Esophagus squamous epithelium (tissue), 5 donors: ENCODE measurements around the gene KIFC3. TPM values are rescaled to one million over a fixed set of nuclear protein-coding genes. Genes with fewer than 3 reads are reported as not detected.
A peak's percentile ranks its signal among the peaks of the same experiment; 100 is the strongest.
"Not testable (repeated sequence)": the region's sequence is repeated elsewhere in the genome, so short reads cannot be mapped to it uniquely, and the experiment has no call there.

Experiments
- DNase-seq: peaks from one replicate; lab custom pipeline; 2025; lab: John Stamatoyannopoulos, UW
- H3K27ac ChIP-seq, 4 donors: fragments of 200-600 bp; sonication (generic); one replicate each; pipeline ENCODE4 v1.5.1; 2016 to 2019; ENCODE audit warnings: mild to moderate bottlenecking in 1 of 4
- H3K27me3 ChIP-seq, 4 donors: fragments of 200-600 bp; sonication (generic); 1 replicate in 3 of 4; 2 replicates in 1 of 4; pipeline versions ENCODE4 v1.5.1 to v1.6.0; 2017 to 2021; ENCODE audit warnings: antibody characterized with exemption in 1 of 4
- H3K36me3 ChIP-seq, 3 donors: fragments of 200-600 bp; sonication (generic); one replicate each; pipeline ENCODE4 v1.5.1; 2016 to 2019
- H3K4me1 ChIP-seq, 3 donors: fragments of 200-600 bp; sonication (generic); one replicate each; pipeline ENCODE4 v1.5.1; 2017 to 2019
- H3K4me3 ChIP-seq, 4 donors: fragments of 200-600 bp; sonication (generic); 1 replicate in 3 of 4; 2 replicates in 1 of 4; pipeline ENCODE4 v1.5.1; 2016 to 2019; ENCODE audit warnings: mild to moderate bottlenecking in 2 of 4, moderate library complexity in 1 of 4
- H3K9me3 ChIP-seq, 3 donors: fragments of 200-600 bp; sonication (generic); one replicate each; pipeline ENCODE4 v1.5.1; 2016 to 2019
- POLR2A ChIP-seq, 4 donors: fragments of 450-650 bp; IDR thresholded peaks; one replicate each; pipeline ENCODE4 v1.6.1; 2017; ENCODE audit warnings: antibody characterized with exemption in 4 of 4, mild to moderate bottlenecking in 4 of 4, moderate library complexity in 3 of 4
- WGBS, 2 donors: methylation state at CpG; one replicate each; pipeline ENCODE4 v1.1.5; 2018; 5-methylcytosine and 5-hydroxymethylcytosine counted together
- intact Hi-C: fragments of 100-400 bp; cut with DNase I; formaldehyde crosslinking; loops from one replicate; pipeline ENCODE4 v1.15.0; 2022
- total RNA-seq, 4 donors: library from RNA; depleted of rRNA; stranded (reverse); fragments of >200 nt; gene quantifications; one replicate each; pipeline ENCODE4 v1.1.0, GENCODE V29; 2016
- TF ChIP-seq, protein P1 (sequence below), 6 experiments: fragments of 450-650 bp in 4 of 6; fragments of 200-600 bp in 2 of 6; sonication (generic) in 2 of 6; IDR thresholded peaks; one replicate each; pipeline ENCODE4 v1.5.1; 2016 to 2019; ENCODE audit warnings: antibody characterized with exemption in 6 of 6, mild to moderate bottlenecking in 4 of 6, moderate library complexity in 4 of 6
- donor health status: DM: yes; HTN: yes; CAD: no.

The KIFC3 gene
- total RNA-seq, 4 donors from 2014 or later, result 14.8 to 72.4 (median 43.5) TPM

DNA sequence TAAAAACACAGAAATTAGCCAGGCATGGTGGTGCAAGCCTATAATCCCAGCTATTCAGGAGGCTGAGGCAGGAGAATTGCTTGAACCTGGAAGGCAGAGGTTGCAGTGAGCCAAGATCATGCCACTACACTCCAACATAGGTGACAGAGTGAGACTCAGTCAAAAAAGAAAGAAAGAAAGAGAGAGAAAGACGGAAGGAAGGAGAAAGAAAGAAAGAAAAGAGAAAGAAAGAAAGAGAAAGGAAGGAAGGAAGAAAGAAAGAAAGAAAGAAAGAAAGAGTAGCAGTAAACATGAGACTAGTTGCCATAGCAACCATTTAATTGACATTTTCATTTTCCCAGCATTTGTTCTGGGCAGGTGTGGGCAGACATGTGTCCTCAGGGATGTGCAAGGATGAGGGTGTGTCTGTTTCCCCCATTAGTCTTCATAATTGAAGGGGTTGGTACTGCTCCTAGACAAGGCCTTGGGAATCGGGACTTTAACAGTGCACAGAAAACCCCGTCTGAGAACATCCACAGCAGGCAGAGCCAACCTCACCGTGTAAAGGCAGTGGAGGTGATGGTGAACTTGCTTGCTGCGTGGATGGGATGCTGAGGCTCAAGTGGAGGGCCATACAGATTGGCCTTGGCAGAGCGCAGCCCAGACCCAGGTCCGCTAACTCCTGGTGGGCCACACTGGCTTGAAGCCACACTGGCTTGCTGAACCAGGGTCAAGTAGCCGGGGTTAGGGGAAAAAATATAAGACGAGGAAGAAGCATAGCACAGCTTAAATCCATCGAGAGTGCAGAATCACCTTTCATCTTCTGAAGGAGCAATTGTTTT is 35.2 kb upstream of the KIFC3 start:
- TF ChIP-seq, protein P1, sequence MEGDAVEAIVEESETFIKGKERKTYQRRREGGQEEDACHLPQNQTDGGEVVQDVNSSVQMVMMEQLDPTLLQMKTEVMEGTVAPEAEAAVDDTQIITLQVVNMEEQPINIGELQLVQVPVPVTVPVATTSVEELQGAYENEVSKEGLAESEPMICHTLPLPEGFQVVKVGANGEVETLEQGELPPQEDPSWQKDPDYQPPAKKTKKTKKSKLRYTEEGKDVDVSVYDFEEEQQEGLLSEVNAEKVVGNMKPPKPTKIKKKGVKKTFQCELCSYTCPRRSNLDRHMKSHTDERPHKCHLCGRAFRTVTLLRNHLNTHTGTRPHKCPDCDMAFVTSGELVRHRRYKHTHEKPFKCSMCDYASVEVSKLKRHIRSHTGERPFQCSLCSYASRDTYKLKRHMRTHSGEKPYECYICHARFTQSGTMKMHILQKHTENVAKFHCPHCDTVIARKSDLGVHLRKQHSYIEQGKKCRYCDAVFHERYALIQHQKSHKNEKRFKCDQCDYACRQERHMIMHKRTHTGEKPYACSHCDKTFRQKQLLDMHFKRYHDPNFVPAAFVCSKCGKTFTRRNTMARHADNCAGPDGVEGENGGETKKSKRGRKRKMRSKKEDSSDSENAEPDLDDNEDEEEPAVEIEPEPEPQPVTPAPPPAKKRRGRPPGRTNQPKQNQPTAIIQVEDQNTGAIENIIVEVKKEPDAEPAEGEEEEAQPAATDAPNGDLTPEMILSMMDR (IDR thresholded peaks at IDR 0.05), result no peak
- no peak for TF ChIP-seq POLR2A (IDR thresholded peaks at IDR 0.05)
- intact Hi-C loops, result no loop called here
- 59 to 66% methylated on average over 8 to 10 of the region's 10 CpGs for WGBS, 2 donors
- peaks cover 0 to 13% (median 0%) of the 10 kb centered on the region in 3 donors for H3K4me1 ChIP-seq
- no peaks in the 10 kb centered on the region for H3K27me3 ChIP-seq
- no peaks in the 10 kb centered on the region for H3K9me3 ChIP-seq
- H3K27ac ChIP-seq, result no peak overlapping the region
- no peaks in the 10 kb centered on the region for H3K36me3 ChIP-seq
- no peak overlapping the region for H3K4me3 ChIP-seq
- DNase-seq, result no peak

DNA sequence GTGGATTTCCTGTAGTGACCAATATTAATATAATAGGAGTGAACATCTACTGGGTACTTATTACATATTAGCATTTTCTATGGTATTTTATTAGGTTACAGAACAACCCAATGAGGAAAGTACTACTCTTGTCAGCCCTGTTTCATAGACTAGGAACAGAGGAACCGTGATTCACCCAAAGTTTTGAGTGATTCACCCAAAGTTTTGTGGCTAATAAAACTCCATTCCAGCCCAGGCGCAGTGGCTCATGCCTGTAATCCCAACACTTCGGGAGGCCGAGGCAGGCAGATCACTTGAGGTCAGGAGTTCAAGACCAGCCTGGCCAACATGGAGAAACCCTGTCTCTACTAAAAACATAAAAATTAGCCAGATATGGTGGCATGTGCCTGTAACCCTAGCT is 33.1 kb upstream of the KIFC3 start:
- H3K36me3 ChIP-seq, H3K9me3 ChIP-seq, H3K27me3 ChIP-seq, H3K4me3 ChIP-seq, DNase-seq, intact Hi-C loops: not testable (repeated sequence)
- WGBS, 2 donors, result 45 to 55% methylated on average over 4 of the region's 4 CpGs
- Histone ChIP-seq H3K27ac (peak overlapping the region in 3 of 4 donors; percentile 16 to 56 (median 44)), H3K4me1 (peaks cover 0 to 16% (median 0%) of the 10 kb centered on the region in 3 donors)

DNA sequence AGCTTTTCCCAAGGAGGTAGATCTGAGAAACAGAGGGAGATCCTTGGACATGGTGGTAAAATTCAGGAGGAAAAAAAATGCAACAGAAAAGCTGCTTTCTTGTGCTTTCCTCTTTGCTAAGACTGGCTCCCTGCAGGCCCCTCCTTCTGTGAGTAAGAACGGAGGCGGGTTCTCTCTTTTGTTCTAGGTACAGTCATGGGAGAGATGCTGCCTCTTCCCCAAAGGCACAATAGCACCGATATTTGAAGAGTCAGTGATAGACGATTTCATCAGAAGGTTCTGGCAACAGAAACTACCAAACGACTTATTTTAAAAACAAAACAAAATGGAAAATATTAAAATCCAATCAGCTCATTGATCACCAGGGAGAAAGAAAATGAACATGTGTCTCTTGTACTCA is 32.6 kb upstream of the KIFC3 start:
- TF ChIP-seq, protein P1 (IDR thresholded peaks at IDR 0.05), result no peak
- TF ChIP-seq POLR2A (IDR thresholded peaks at IDR 0.05), result no peak
- intact Hi-C loops, result no loop called here
- Histone ChIP-seq H3K4me3 (no peak overlapping the region), H3K36me3 (no peaks in the 10 kb centered on the region), H3K27ac (peak overlapping the region in 3 of 4 donors; percentile 16 to 56 (median 44)), H3K4me1 (peaks cover 0 to 19% (median 0%) of the 10 kb centered on the region in 3 donors), H3K27me3 (no peaks in the 10 kb centered on the region), H3K9me3 (no peaks in the 10 kb centered on the region)
- DNase-seq, result no peak
- 8 to 53% methylated on average over 5 of the region's 5 CpGs for WGBS, 2 donors

DNA sequence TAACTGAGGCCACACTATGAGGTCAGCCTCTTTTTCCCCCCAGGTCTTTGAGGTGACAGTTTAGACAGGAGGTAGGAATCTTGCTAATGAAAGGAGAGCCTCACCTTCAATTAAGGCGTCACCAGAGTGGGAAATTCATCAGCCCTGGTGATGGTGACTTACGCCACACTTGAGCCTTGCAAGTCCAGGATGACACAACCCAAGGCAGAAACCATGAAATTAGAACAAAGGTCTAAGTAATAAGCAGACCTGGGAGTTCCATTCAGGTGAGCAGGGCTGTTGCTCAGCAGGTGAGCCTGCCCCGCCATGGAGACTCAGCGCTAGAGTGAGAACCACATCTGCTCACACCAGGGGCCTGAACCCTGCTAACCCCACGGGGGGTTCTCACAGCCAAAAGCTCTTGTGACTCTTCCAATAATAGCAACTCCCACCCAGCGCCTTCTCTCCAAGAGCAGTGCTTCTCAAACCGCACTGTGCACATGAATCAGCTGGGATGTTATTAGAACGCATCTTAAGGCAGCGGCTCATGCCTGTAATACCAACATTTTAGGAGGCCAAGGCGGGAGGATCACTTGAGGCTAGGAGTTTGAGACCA is 28.7 kb upstream of the KIFC3 start:
- Histone ChIP-seq H3K36me3 (no peaks in the 10 kb centered on the region), H3K27ac (peak overlapping the region in 1 of 4 donors; percentile 49), H3K4me3 (no peak overlapping the region), H3K4me1 (peaks cover 0 to 19% (median 0%) of the 10 kb centered on the region in 3 donors), H3K9me3 (no peaks in the 10 kb centered on the region), H3K27me3 (no peaks in the 10 kb centered on the region)
- TF ChIP-seq POLR2A (IDR thresholded peaks at IDR 0.05), result no peak
- TF ChIP-seq, protein P1 (IDR thresholded peaks at IDR 0.05), result no peak
- no peak for DNase-seq
- WGBS, 2 donors, result 89 to 97% methylated on average over 7 to 8 of the region's 10 CpGs
- intact Hi-C loops, result no loop called here

DNA sequence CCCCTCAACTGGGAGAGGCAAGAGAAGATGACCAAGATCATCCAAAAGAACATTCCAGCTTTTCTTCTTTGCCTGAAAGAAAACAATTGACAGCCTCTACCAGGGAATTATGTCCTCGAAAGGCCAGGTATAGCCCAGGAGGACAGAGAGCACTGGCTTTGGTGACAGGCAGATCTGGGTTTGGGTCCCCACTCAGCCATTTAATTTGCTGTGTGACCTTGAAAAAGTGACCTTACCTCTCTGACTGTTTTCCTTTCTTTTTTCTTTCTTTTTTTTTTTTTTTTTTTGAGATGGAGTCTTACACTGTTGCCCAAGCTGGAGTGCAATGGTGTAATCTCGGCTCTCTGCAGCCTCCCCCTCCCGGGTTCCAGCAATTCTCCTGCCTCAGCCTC is 27.7 kb upstream of the KIFC3 start:
- DNase-seq, result no peak
- WGBS, 2 donors, result 72 to 92% methylated on average over 2 to 3 of the region's 3 CpGs
- Histone ChIP-seq H3K36me3 (no peaks in the 10 kb centered on the region), H3K27me3 (no peaks in the 10 kb centered on the region), H3K4me1 (peaks cover 0 to 12% (median 0%) of the 10 kb centered on the region in 3 donors), H3K27ac (no peak overlapping the region), H3K9me3 (no peaks in the 10 kb centered on the region), H3K4me3 (no peak overlapping the region)
- no peak for TF ChIP-seq POLR2A (IDR thresholded peaks at IDR 0.05)
- TF ChIP-seq, protein P1 (IDR thresholded peaks at IDR 0.05), result no peak
- intact Hi-C loops, result no loop called here
